GM23338 (cell line): ENCODE measurements around the gene TAF1B. TPM values are rescaled to one million over a fixed set of nuclear protein-coding genes. Genes with fewer than 3 reads are reported as not detected.

Experiments used
- ATAC-seq: fragments of 200-7000 bp; cut with Tn5 transposase; 3 replicates; pipeline ENCODE4 v1.9.1; 2020
- DNase-seq: peaks from one replicate; pipeline ENCODE4 v3.0.0-alpha.2; 2015; ENCODE audit warnings: low spot score
- H2AFZ ChIP-seq: fragments of 200-600 bp; sonication (generic); 2 replicates; pipeline ENCODE4 v1.8.0; 2016; ENCODE audit warnings: antibody characterized with exemption, mild to moderate bottlenecking, moderate library complexity
- H3F3A ChIP-seq: fragments of 200-600 bp; sonication (generic); replicated peaks from 2 replicates; pipeline ENCODE4 v1.8.0; 2017; ENCODE audit warnings: antibody characterized with exemption, mixed run types, low read depth
- H3K27ac ChIP-seq: fragments of 200-600 bp; sonication (generic); 2 replicates; pipeline ENCODE4 v1.6.1; 2016; ENCODE audit warnings: low read depth
- H3K27me3 ChIP-seq: fragments of 200-600 bp; sonication (generic); 2 replicates; pipeline ENCODE4 v1.8.0; 2016; ENCODE audit warnings: mild to moderate bottlenecking, mixed run types, moderate library complexity; ENCODE audit not compliant: insufficient read depth
- H3K36me3 ChIP-seq: fragments of 200-600 bp; sonication (generic); 2 replicates; pipeline ENCODE4 v1.8.0; 2016; ENCODE audit warnings: mild to moderate bottlenecking; ENCODE audit not compliant: insufficient read depth
- H3K4me1 ChIP-seq: fragments of 200-600 bp; sonication (generic); 2 replicates; pipeline ENCODE4 v1.8.0; 2016; ENCODE audit warnings: mild to moderate bottlenecking, moderate library complexity; ENCODE audit not compliant: insufficient read depth
- H3K4me2 ChIP-seq: fragments of 200-600 bp; sonication (generic); 2 replicates; pipeline ENCODE4 v1.7.1; 2017; ENCODE audit warnings: mixed run types
- H3K4me3 ChIP-seq: fragments of 200-600 bp; sonication (generic); 2 replicates; pipeline ENCODE4 v1.6.1; 2016; ENCODE audit warnings: mixed run types
- H3K79me2 ChIP-seq: fragments of 200-600 bp; sonication (generic); replicated peaks from 2 replicates; pipeline ENCODE4 v1.8.0; 2017; ENCODE audit warnings: mild to moderate bottlenecking; ENCODE audit not compliant: insufficient read depth
- H3K9me2 ChIP-seq: fragments of 200-600 bp; sonication (generic); 2 replicates; pipeline ENCODE4 v1.8.0; 2017; ENCODE audit not compliant: insufficient read depth
- H4K20me1 ChIP-seq: fragments of 200-600 bp; sonication (generic); replicated peaks from 2 replicates; pipeline ENCODE4 v1.8.0; 2017; ENCODE audit warnings: mild to moderate bottlenecking; ENCODE audit not compliant: insufficient read depth
- H3K27ac Mint-ChIP-seq: 2 replicates; pipeline ENCODE4 v1.8.0; 2020; ENCODE audit warnings: inconsistent platforms, mild to moderate bottlenecking, moderate library complexity, mixed read lengths
- H3K27me3 Mint-ChIP-seq: 3 replicates; pipeline ENCODE4 v1.8.0; 2022; ENCODE audit warnings: low read depth, mild to moderate bottlenecking, moderate library complexity, mixed read lengths, inconsistent platforms; ENCODE audit not compliant: insufficient read depth, poor library complexity
- H3K36me3 Mint-ChIP-seq: 3 replicates; pipeline ENCODE4 v1.8.0; 2021; ENCODE audit warnings: low read depth, mild to moderate bottlenecking, inconsistent platforms, moderate library complexity, mixed read lengths
- H3K4me1 Mint-ChIP-seq: 3 replicates; pipeline ENCODE4 v1.8.0; 2020; ENCODE audit warnings: mild to moderate bottlenecking, inconsistent platforms, mixed read lengths
- H3K4me3 Mint-ChIP-seq: 3 replicates; pipeline ENCODE4 v1.8.0; 2021; ENCODE audit warnings: moderate library complexity, mild to moderate bottlenecking, inconsistent platforms, mixed read lengths
- H3K9me3 Mint-ChIP-seq: 3 replicates; pipeline ENCODE4 v1.8.0; 2020; ENCODE audit warnings: moderate library complexity, mild to moderate bottlenecking, inconsistent platforms, mixed read lengths
- CREB1 ChIP-seq: fragments of 250-450 bp; sonication (Bioruptor Pico); IDR thresholded peaks from 2 replicates; pipeline ENCODE4 v1.5.0; 2020; ENCODE audit warnings: low read depth, mild to moderate bottlenecking, moderate library complexity
- CTCF ChIP-seq, 2 experiments: fragments of 200-600 bp in 1 of 2; sonication (generic) in 1 of 2; conservative IDR thresholded peaks; 2 replicates each; pipeline versions ENCODE4 v1.5.1 to v1.6.1; 2016 to 2017; ENCODE audit warnings: antibody characterized with exemption in 2 of 2, low read depth in 2 of 2, mild to moderate bottlenecking in 2 of 2, moderate library complexity in 1 of 2
- ETS1 ChIP-seq: IDR thresholded peaks from 2 replicates; pipeline ENCODE4 v1.6.1; 2016; ENCODE audit warnings: antibody characterized with exemption
- JUNB ChIP-seq: IDR thresholded peaks from one replicate; pipeline ENCODE4 v1.6.1; 2016; ENCODE audit warnings: antibody characterized with exemption; ENCODE audit not compliant: unreplicated experiment
- NANOG ChIP-seq: IDR thresholded peaks from 2 replicates; pipeline ENCODE4 v1.6.1; 2016; ENCODE audit warnings: antibody characterized with exemption, borderline replicate concordance
- REST ChIP-seq: IDR thresholded peaks from one replicate; pipeline ENCODE4 v1.6.1; 2018; ENCODE audit warnings: antibody characterized with exemption; ENCODE audit not compliant: unreplicated experiment
- ZNF114 ChIP-seq: fragments of 250-450 bp; sonication (Bioruptor Pico); IDR thresholded peaks from 2 replicates; pipeline ENCODE4 v1.5.0; 2020; ENCODE audit warnings: mild to moderate bottlenecking, moderate library complexity
- polyA plus RNA-seq: library from polyadenylated mRNA; unstranded; fragments of >200 nt; fragmentation: Nextera tagmentation; extraction: Ambion mirVana; gene quantifications from 2 replicates; pipeline ENCODE4 v1.2.1, GENCODE V29; 2016
- total RNA-seq: library from RNA; depleted of rRNA; stranded (reverse); fragments of >200 nt; shearing (Covaris generic); gene quantifications from 2 replicates; pipeline ENCODE4 v1.2.3, GENCODE V29; 2014

The TAF1B gene
- total and polyA plus RNA-seq, 2 experiments from 2014 or later = 22.2 to 28.9 TPM

GRCh38 chr2:9982248-9982647 lies 139.0 kb downstream of the TAF1B start:
- Mint-ChIP-seq H3K4me3 (no peak overlapping the region), H3K9me3 (no peaks in the 10 kb centered on the region), H3K27me3 (peaks cover 2% of the 10 kb centered on the region), H3K27ac (no peak overlapping the region), H3K4me1 (no peaks in the 10 kb centered on the region), H3K36me3 (no peaks in the 10 kb centered on the region)
- Histone ChIP-seq H2AFZ (no peak overlapping the region), H3K79me2 (no peaks in the 10 kb centered on the region), H3K27ac (no peak overlapping the region), H3K9me2 (0 out of 2 replicates have a peak, but pooled peaks cover 3% of the 10 kb centered on the region), H3K27me3 (no peaks in the 10 kb centered on the region), H3K36me3 (no peaks in the 10 kb centered on the region), H3K4me1 (no peaks in the 10 kb centered on the region), H3K4me2 (no peak overlapping the region), H3K4me3 (no peak overlapping the region), H3F3A (no peaks in the 10 kb centered on the region), H4K20me1 (0 out of 2 replicates have a peak, but pooled peaks cover 2% of the 10 kb centered on the region)
- no peak for ATAC-seq
- no peak for TF ChIP-seq CTCF (conservative IDR thresholded peaks at IDR 0.05; ENCODE audit: low read depth in 2 of 2)
- no peak for TF ChIP-seq ETS1
- TF ChIP-seq CREB1 (CRISPR knock-in tag) = no peak
- no peak for TF ChIP-seq ZNF114 (CRISPR knock-in tag)
- TF ChIP-seq JUNB = no peak
- TF ChIP-seq NANOG = no peak
- DNase-seq = no peak

- Histone ChIP-seq H3K79me2 (no peaks in the 10 kb centered on the region), H3K4me3 (no peak overlapping the region), H3F3A (no peaks in the 10 kb centered on the region), H3K27ac (no peak overlapping the region), H3K9me2 (0 out of 2 replicates have a peak, but pooled peaks cover 3% of the 10 kb centered on the region), H3K4me2 (no peak overlapping the region), H3K36me3 (no peaks in the 10 kb centered on the region), H2AFZ (no peak overlapping the region), H4K20me1 (0 out of 2 replicates have a peak, but pooled peaks cover 2% of the 10 kb centered on the region), H3K27me3 (no peaks in the 10 kb centered on the region), H3K4me1 (no peaks in the 10 kb centered on the region)
- Mint-ChIP-seq H3K27me3 (peaks cover 2% of the 10 kb centered on the region), H3K27ac (no peak overlapping the region), H3K9me3 (no peaks in the 10 kb centered on the region), H3K36me3 (no peaks in the 10 kb centered on the region), H3K4me3 (no peak overlapping the region), H3K4me1 (no peaks in the 10 kb centered on the region)
- no peak for DNase-seq
- no peak for TF ChIP-seq REST
- ATAC-seq = no peak
Observed at GRCh38 chr2:9982891-9983290, 139.6 kb downstream of the TAF1B start.
